GM12892 (cell line): ENCODE data around the gene CDC37.

Experiments
- DNase-seq: peaks from one replicate; pipeline ENCODE4 v3.0.0; 2011; ENCODE audit not compliant: insufficient read length
- FAIRE-seq: peaks from 2 replicates; lab custom pipeline; 2011; peaks lifted over from hg19 to GRCh38; lab: Jason Lieb, UNC
- POLR2A ChIP-seq: IDR thresholded peaks from 2 replicates; pipeline ENCODE4 v1.6.1; 2011; ENCODE audit warnings: low read depth, low read length, control low read depth
- POLR2AphosphoS5 ChIP-seq: IDR thresholded peaks from 2 replicates; pipeline ENCODE4 v1.6.1; 2011; ENCODE audit warnings: low read depth, low read length, control low read depth
- TAF1 ChIP-seq: IDR thresholded peaks from 2 replicates; pipeline ENCODE4 v1.6.1; 2011; ENCODE audit warnings: low read depth, mild to moderate bottlenecking, control low read depth, low read length, borderline replicate concordance

CDC37 gene

DNA sequence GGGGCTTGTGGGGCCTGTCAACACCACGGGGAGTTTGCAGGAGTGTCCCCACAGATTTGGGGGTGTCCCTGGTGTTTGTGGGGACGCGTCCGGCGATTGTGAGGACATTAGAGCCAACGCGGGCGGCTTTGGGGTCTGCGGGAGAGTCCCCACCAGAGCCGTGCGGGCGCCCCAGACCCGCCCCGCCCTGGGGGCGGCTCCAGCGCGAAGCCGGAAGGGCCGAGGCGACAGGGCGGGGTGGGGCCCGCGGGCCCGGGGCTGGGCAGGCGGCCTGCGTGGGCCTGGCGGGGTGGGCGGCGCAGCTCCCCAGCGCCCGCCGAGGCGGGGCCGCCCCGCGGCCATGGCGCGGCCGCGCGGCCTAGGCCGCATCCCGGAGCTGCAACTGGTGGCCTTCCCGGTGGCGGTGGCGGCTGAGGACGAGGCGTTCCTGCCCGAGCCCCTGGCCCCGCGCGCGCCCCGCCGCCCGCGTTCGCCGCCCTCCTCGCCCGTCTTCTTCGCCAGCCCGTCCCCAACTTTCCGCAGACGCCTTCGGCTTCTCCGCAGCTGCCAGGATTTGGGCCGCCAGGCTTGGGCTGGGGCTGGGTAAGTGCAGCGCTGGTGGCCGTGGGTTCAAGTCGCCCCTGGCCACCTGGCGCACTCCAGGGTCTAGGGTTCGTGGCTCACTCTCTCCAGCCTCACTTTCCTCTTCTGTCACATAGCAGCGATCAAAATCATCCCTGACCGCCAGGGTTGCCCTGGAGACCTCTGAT, 27.3 kb upstream of the CDC37 start:
- no peak; the same call in 1 of the 2 replicates for TF ChIP-seq POLR2A
- TF ChIP-seq POLR2AphosphoS5 = no peak
- TF ChIP-seq TAF1 = no peak
- FAIRE-seq (peak; percentile 64), DNase-seq (no peak)

DNA sequence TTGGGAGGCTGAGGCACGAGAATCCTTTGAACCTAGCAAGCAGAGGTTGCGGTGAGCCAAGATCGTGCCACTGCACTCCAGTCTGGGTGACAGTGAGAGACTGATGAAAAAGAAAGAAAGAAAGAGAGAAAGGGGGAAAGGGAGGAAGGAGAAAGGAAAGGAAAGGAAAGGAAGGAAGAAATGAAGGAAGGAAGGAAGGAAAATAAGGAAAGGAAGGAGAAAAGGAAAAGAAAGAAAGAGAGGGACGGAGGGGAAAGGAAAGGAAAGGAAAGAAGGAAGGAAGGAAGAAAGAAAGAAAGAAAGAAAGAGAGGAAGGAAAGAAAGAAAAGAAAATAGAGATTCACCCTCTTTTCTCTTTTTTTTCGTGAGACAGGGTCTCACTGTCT, 25.6 kb upstream of the CDC37 start:
- no peak for FAIRE-seq
- no peak for TF ChIP-seq POLR2A
- TF ChIP-seq TAF1 = no peak
- TF ChIP-seq POLR2AphosphoS5 = no peak
- DNase-seq = no peak

- DNase-seq = no peak
- no peak for FAIRE-seq
- TF ChIP-seq POLR2AphosphoS5 (no peak), POLR2A (no peak), TAF1 (no peak)
These were observed 23.8 kb upstream of the CDC37 start for GRCh38 chr19:10427169-10427568.

DNA sequence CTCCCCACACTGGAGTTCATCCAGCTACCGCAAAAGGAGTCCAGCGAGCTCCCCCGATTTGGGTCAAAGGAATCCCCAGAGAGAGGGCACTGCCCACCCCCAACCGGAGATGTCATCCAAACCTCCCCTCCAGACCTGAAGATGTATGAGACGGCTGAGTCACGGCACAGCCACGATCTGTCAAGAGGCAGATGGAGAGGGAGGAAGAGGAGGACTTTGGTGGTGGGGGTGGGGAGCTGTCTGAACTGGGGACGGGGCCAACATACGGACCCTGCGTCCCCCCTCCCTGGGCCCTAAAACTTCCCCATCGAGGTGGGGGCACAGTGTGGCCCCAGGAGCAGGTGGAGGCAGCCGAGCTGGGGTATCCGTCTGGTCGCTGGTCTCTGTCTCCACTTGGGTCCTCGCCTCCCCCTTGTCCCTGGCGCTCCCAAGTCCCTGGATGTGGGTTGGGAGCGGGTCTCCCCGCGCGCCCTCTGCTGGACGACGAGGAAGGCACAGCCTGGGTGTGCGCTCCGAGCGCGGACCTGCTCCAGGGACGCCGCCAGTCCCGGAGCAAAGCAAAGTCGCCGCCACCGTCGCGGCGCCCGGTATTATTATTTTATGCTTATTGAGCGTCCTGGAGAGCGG, 20.8 kb upstream of the CDC37 start:
- TF ChIP-seq TAF1 = no peak
- TF ChIP-seq POLR2A = no peak
- TF ChIP-seq POLR2AphosphoS5 = no peak
- DNase-seq (peak; percentile 78), FAIRE-seq (no peak)

GRCh38 chr19:10422846-10423245, 19.5 kb upstream of the CDC37 start:
- DNase-seq (no peak), FAIRE-seq (no peak)
- TF ChIP-seq POLR2AphosphoS5 (no peak), POLR2A (no peak), TAF1 (no peak)

DNA sequence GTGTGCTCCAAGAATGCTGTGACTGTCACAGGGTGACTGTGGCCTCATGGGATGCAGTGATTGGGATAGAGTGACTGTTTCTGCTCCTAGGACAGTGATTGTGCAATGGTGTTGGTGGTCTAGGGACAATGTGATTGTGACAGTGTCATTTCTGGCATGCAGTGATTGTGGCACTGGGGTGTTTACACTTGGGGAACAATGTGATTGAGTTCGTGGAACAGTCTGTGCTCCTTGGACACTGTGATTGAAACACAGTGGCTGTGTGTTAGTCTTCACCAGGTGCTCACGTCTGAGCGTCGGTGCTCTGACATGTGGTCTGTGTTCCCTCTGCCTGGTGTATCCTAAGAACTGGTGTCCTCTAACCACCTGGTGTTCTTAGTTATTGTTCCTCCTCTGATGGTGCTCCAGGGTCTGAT, 18.7 kb upstream of the CDC37 start:
- TF ChIP-seq POLR2AphosphoS5 (no peak), POLR2A (no peak), TAF1 (no peak)
- FAIRE-seq (no peak), DNase-seq (no peak)

- TF ChIP-seq POLR2AphosphoS5 (no peak), POLR2A (no peak), TAF1 (no peak)
- FAIRE-seq (no peak), DNase-seq (no peak)
These were observed 18.1 kb upstream of the CDC37 start for GRCh38 chr19:10421240-10422045.

GRCh38 chr19:10420444-10421239, 17.3 kb upstream of the CDC37 start, which contains the start of gene PDE4A:
TSS of gene PDE4A (plus strand) at chr19:10420538. CDS start at chr19:10420765, 227 bp downstream.
- TF ChIP-seq POLR2A (no peak), TAF1 (no peak), POLR2AphosphoS5 (no peak)
- DNase-seq (no peak), FAIRE-seq (no peak)

GRCh38 chr19:10419646-10420443, 16.5 kb upstream of the CDC37 start:
- FAIRE-seq (no peak), DNase-seq (no peak)
- TF ChIP-seq POLR2A (no peak), TAF1 (no peak), POLR2AphosphoS5 (no peak)

GRCh38 chr19:10419200-10419645, 15.9 kb upstream of the CDC37 start:
- FAIRE-seq = no peak
- TF ChIP-seq POLR2AphosphoS5 (no peak), POLR2A (no peak), TAF1 (no peak)
- no peak for DNase-seq

DNA sequence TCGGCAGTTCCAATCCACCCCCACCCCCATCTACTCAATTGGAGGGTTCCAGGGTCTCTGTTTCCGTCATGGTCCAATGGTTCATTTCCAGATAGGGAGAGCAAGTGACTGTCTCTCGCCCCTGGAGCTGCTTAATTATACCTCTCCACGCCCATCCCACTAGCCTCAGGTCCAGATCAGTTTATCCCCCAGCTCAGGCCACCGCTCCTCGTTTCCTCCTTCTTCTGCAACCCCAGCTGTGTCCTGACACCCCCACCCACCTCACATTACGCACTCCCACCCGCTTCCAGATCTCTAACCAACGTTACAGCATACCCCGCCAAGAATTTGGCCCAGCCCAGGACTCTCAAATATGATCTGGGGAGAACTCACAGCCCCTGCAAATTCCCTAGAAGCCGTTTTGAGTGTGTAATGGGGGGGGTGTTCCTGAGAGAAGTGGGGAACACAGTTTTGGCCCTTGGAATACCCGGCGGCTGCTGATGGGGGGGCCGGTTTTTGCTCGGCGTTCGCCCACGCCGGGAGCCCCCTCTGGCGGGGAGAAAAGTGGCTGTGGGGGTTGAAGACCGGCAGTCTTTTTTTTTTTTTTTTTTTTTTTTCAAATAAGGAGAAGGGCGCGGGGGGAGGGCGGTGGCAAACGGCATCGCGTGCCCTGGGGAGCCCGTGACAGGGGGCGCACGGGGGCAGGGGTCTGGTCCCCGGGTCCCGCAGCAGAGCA, 15.3 kb upstream of the CDC37 start:
- no peak for FAIRE-seq
- no peak for DNase-seq

More for the DNA sequence above, 15.3 kb upstream of the CDC37 start:
- TF ChIP-seq POLR2AphosphoS5 (no peak), POLR2A (no peak), TAF1 (no peak)
